Caki2 (cell line): Measurements from ENCODE around the gene MUC6. TPM values are rescaled to one million over a fixed set of nuclear protein-coding genes. Genes with fewer than 3 reads are reported as not detected.
"Not testable (repeated sequence)": the region's sequence is repeated elsewhere in the genome, so short reads cannot be mapped to it uniquely, and the experiment has no call there.

Experiments
- DNase-seq: peaks from one replicate; pipeline ENCODE4 v3.0.0-alpha.2; 2015; ENCODE audit warnings: low read depth
- in situ Hi-C: cut with HindIII; loops from 2 replicates; pipeline ENCODE4 v1.10.0; 2016; ENCODE audit warnings: low sequenced_read_pairs, low pct_unique_long_range_greater_than_20kb, mixed read lengths
- total RNA-seq: library from RNA; depleted of rRNA; stranded (reverse); fragments of >200 nt; shearing (Covaris generic); gene quantifications from 2 replicates; pipeline ENCODE4 v1.2.3, GENCODE V29; 2014; ENCODE audit warnings: low replicate concordance

Gene MUC6
- total RNA-seq, 1 experiment from 2014 or later: not detected

DNA sequence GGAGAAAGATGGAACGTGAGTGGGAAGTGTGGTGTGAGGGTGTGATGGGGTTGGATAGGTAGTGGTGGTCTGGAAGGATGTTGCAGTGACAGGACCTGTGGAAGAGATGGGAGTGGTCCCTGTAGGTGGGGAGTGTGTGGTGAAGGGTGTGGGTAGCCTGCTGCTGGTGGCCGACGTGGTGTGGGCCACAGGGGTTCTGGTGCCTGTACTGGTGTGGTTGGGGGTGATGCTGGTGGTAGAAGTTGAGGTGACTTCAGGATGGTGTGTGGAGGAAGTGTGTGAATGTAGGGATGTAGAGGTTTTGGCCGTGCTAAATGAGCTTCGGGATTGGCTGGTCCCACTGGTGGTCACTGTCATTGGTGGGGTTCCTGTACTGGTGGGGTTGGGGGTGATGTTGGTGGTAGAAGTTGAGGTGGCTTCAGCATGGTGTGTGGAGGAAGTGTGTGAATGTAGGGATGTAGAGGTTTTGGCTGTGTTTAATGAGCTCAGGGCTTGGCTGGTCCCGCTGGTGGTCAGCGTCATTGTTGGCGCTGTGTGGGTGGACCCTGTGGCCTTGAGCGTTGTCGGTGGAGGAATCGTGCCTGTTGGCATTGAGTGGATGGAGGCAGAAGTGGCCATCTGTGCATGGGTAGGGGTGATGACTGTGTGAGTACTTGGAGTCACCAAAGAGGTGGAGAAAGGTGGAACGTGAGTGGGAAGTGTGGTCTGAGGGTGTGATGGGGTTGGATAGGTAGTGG is 19.1 kb downstream of the MUC6 start:
- no peak for DNase-seq
- in situ Hi-C loops: no loop called here

DNA sequence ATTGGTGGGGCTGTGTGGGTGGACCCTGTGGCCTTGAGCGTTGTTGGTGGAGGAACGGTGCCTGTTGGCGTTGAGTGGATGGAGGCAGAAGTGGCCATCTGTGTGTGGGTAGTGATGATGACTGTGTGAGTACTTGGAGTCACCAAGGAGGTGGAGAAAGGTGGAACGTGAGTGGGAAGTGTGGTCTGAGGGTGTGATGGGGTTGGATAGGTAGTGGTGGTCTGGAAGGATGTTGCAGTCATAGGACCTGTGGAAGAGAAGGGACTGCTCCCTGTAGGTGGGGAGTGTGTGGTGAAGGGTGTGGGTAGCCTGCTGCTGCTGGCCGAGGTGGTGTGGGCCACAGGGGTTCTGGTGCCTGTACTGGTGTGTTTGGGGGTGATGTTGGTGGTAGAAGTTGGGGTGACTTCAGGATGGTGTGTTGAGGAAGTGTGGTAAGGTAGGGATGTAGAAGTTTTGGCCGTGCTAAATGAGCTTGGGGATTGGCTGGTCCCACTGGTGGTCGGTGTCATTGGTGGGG is 19.9 kb downstream of the MUC6 start:
- in situ Hi-C loops, DNase-seq: not testable (repeated sequence)

DNA sequence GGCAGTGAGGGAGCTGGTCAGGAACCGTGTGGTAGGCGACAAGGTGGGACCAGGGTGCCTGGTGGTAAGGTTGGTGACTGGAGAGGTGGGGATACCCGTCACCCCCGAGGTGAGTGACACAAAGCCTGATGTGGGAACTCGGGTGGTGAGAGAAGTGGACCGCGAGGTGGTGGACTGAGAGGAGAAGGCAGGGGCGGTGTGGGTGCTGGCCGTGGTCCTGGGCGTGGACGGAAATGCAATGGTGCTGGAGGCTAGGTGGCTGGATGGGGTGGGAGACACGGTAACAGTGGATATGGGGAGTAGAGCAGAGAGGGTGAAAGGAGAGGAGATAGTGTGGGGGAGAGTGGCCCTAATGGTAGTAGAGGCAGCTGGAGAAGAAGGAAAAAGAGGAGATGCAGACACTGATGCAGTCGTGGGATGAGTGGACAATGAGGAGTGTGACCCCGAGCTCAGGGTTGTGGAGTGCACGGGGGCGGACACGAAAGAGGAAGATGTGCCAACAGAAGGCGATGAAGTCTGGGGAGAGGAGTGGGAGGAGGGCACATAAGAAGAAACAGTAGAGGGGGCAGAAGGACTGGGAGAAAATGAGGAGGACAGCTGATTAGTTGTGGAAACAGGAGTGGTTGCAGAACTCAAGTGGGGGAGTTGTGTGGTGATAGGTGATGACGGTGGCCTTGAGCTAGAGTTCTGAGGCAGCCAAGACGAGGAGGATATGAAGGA is 20.5 kb downstream of the MUC6 start:
- in situ Hi-C loops: no loop called here
- DNase-seq: no peak

DNA sequence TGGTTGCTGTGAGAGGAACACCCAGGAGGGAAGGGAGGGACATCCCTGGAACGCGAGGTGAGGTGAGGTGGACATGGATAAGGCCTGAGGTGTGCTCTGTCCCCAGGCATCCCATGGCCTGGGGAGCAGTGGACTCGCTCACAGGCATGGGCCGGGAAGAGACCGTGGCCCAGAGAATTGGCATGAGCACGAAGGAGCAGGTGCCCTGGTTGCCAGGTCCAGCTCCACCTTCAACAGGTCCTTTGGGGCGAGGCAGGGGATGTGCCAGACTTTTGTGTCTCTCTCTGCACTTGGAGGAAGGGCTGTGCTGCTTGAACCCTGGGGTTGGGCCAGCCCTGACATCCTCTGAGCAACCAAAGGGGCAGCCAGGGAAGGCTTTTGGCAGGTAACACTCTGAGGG is 21.5 kb downstream of the MUC6 start:
- in situ Hi-C loops: no loop called here
- DNase-seq: no peak

DNA sequence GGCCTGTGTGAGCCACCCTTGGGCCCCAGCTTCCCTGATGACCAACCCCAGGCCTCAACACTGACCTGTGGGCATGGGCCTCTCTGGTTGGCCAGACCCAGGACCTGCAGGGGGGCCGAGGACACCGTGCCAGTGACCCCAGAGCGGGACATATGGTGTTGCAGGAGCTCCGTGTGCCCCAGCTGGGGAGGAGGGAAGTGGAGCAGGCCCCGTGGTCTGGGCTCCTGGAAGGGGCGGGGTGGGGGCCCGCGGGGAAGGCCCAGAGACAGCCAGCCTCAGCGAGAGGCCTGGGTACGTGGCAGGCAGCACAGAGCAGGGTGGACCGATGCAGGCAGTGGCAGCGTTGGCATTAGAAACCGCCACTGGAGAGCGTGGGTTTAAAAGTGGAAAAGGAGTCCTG is 22.2 kb downstream of the MUC6 start:
- DNase-seq: no peak
- in situ Hi-C loops: no loop called here

DNA sequence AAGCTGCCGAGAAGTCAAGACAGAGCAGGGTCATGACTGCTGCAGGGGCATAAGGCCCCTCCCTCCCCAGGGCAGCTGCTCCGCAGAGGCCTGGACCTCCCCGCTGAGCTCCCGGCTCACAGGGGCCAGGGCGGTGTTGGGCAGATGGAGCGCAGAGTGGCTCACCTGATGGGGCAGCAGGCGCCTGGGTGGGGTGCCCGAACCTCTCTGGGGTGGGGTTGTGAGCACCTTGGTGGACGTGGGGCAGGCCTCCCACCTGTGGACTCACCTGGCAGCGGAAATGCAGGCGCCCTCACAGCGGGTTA is 22.9 kb downstream of the MUC6 start:
- in situ Hi-C loops: no loop called here
- no peak for DNase-seq

DNA sequence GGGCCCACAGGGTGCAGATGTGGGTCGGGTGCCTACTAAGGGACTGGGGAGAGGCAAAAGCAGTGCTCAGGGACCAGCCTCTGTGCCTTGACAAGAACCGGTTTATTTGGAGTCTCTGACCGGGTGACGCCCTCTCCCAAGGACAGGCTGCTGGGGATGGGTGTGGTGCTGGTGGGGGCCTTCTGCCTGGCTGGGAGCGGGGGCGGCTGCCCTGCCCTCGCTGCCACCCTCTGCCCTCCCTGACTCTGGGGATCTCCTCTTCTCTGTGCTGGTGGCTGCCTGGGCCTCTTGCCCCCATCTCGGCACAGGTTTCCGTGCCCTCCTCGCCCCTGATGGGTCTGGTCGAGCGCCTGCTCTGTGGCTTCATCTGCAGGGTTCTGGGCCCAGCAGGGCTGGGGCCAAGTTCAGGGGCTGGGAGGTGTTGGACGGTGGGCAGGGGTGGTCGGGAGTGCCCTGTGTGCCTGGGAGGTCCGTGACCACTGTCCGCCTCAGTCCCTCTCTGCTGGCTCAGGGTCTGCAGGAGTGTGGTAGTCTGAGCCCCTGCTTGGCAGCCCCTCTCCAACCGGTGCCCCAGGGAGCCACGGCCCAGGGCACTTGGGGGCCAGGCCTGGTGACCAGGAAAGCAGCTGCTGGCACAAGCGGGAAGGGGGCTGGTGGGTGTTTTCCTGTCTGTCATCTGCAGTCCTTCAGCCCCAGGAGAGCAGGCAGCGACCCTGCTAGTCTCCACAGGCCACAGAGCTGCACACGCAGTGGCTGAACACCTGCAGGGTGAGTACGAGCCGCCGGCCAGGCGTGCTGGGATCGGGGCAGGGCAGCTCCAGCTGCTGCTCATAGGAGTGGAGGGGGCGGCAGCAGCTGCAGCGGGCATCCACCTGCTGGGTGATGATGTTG is 23.5 kb downstream of the MUC6 start:
- DNase-seq: no peak
- in situ Hi-C loops: no loop called here

DNA sequence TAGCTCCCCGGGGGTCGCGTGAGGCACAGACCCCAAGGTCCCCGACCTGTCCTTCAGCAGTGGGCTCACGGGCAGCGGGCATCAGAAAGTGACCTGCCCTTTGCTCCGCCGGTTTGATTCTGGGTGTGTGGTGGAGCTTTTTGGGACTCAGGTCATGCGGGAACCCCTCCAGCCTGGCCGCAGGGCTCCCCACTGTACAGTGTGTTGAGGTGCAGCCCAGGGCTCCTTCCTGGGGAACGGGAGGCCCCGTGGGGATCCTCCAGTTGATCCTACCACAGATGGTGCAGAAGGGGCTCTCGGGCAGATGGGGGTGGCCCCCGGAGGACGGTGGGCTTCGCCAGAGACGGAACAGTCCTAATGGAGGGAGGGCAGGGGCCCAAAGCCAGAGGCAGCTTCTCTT is 24.2 kb downstream of the MUC6 start:
- DNase-seq: no peak
- in situ Hi-C loops: no loop called here

DNA sequence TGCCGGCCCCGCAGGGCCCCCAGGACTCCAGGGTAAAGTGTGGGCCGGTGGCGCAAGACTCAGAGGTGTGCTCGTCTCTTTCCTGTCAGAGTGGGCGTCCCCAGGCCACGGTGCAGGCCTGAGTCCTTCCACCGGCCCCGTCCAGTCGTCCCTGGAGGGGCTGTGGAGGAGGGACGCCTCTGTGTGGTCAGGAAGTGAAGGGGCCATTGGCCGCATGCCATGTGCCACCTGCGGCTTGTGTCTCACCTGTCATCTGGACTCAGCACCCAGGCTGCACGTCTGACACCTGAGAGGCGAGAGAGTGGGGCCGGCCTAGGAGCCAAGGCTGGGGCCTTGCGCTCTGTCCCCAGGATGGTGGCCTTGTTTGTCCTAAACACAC is 25.2 kb downstream of the MUC6 start:
- no peak for DNase-seq
- in situ Hi-C loops: no loop called here

DNA sequence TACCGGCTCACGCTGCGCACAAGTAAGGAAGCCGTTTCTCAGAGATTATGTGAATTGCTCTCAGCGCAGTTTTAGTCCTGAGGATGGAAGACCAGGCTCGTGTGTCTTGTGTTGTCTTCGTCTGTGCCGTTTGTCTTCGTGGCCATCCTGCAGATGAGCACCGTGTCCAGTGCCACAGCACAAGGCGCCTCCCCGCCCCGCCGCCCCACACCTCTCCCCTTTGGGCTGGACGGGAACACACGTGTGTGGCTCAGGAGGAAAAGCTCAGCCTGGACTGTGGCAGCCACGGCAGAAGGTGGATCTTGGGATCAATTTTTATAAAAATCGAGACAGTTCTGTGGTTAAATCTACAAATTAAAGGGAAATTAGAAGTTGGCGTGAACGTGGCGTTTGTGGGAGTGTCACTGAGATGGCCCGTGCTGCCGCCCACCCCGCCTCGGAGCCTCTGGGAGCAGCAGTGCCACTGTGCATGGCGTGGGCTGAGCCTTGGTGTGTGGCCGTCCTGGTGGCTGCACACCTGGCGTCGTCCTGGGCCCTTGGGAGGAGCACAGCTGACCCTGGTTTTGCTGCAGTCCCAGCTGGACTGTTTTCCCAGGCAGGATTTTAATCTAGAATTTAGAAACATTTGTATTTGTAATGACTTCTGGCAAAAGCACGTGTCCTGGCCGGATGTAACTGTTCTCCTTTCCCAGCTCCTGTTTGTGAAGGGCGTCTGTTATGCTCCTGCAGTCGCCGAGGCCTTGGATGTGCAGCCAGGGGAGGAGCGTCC is 25.8 kb downstream of the MUC6 start:
- in situ Hi-C loops: no loop called here
- DNase-seq: no peak

DNA sequence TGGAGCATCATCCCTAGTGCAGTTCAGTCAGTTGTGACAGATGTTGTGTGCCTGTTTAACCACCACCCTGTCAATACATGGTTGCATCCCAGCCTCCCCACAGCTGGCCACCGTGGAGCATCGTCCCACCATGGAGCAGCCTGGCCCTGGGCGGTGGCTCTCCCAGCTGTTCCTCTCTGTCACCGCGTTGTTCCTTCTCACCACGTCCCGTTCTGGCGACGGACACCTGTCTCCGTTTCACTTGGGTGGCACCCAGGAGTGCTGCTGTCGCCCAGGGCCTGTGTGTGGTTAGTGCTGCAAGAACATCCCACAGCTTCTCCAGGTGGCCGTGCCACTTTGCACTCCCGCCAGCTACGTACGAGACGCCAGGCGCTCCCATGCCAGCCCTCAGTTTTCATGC is 26.5 kb downstream of the MUC6 start:
- in situ Hi-C loops: no loop called here
- DNase-seq: no peak

DNA sequence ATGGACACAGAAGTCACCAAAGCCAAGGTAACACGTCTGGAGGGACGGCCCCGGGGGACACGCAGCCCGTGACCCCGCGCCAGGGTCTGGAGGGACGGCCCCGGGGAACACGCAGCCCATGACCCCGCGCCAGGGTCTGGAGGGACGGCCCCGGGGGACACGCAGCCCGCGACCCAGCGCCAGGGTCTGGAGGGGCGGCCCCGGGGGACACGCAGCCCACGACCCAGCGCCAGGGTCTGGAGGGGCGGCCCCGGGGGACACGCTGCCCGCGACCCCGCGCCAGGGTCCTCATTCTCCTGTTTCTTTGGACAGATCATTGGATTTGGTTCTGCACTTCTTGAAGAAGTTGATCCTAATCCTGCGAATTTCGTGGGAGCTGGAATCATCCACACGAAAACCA is 27.1 kb downstream of the MUC6 start:
- DNase-seq: no peak
- in situ Hi-C loops: no loop called here

DNA sequence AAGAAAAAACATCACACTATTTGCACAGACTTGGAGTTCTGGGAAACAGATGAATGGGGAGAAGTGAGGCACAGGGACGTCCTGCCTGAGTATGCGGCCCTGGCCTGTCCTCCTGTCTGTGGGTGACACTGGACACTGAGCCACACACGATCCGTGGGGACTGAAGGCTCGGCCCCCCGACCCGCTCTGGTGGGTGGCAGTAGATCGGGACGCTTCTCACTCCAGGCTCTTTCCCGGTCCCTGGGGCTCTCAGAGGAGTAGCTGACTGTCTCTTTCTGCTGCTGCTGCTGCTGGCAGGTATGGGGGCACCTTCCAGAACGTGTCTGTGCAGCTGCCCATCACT is 27.7 kb downstream of the MUC6 start:
- in situ Hi-C loops: no loop called here
- DNase-seq: no peak

DNA sequence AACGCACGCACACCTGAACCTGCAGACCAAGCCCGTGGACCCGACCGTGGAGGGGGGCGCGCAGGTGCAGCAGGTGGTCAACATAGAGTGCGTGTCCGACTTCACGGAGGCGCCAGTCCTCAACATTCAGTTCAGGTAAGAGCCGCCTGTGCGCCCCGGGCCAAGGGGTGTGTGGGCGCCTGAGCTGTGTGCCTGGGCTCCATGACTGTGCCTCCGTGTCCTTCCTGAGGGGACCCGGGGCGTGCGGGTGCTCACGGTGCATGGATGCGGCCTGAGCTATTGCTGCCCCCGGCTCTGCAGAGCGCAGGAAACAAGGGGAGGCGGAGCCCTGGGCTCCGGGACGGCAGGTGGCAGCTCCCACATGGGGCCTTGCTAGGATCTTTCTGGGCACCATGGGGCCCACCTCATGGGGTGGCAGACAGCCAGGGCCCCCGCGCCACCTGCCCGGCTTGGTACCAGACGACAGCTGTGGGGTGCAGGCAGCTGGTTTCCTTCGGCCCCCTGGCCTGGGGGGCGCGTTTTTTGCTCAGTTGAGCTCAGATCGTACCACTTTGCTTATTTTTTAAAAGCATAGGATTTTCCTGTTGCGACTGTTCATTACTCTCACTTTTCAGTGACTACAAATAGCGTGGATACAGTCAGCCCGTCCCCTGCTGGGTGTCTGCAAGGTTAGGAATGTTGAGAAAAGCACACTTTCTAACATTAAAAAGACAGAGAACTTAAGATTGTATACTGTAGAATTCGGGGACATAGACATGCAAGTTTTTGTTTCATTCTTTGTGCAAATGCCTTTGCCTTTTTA is 28.3 kb downstream of the MUC6 start:
- in situ Hi-C loops: no loop called here
- DNase-seq: no peak

DNA sequence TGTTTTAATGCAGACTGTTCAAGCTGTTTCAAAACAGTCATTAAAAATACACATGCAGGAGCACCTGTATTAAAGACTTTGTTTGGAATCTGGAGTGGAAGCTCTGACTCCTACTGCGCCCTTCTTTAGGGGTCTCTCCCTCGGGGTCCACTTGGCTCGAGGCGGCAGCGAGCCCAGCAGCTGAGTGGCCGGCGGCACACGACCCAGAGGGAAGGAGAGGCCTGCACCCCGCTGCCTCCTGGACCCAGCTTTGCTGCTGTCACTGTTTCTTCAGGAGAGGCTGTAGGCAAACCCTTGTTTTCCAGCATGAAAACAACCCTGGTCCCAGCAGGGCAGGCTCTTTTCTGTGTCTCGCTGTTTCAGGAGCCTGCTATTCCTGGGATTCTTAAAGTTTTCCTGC is 29.2 kb downstream of the MUC6 start:
- no peak for DNase-seq
- in situ Hi-C loops: no loop called here

DNA sequence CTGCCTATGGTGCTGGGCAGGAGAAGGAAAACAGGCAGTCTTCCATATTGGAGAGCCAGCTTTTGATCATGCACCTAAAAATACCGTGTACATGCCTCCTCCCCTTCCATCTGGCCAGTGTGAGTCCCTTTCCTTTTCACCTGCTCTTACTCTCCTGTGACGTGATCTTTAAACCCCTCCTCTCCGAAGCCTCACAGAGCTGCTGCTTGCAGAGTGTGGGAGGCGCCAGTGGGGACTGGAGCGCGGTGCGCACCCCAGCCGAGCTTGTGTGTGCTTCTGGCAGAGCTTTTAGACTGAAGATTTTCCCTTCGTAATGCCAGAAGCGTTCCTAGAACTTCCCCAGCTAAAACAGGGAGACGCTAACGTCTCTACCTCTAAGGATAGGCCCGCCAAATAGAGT is 29.8 kb downstream of the MUC6 start:
- DNase-seq: no peak
- in situ Hi-C loops: no loop called here

DNA sequence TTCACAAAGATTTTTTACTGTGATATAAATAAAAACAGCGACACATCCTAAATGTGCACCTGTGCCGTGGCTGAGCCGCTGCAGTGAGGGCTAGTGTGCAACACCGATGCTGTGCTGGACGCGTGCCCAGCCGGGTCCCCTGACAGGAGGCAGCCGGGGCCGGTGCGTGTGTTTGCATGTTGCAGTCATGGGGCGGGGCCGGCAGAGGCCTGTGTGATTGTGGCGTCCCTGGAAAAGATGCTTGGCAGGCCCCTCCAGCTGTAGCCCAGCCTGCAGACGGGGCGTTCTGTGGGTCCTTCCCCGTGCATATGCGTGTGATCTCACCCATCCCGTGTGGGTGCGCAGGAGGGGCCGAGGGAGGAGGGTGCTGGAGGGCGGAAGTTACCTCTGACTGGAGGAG is 30.6 kb downstream of the MUC6 start:
- DNase-seq: no peak
- in situ Hi-C loops: no loop called here

DNA sequence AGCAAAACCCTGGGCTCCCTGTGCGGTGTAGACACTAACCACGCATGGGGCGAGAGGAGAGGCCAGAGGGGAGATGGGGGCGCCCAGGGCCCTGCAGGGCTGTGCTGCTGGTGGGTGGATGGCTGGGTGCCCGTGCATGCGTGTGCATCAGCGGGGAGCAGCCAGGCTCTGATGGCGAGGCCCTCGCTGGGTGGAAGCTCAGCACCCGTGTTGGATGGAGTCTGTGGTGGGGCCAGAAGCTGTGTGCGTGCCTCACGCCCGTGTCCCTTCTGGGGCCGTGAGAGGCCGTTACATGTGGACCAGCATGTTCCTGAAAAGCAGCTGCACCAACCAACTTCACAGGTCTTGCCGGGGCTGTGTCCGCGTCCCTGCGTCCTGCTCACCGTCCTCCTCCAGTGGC is 33.4 kb downstream of the MUC6 start:
- in situ Hi-C loops: no loop called here
- no peak for DNase-seq
